ENCODE measurements around the gene IGFL4. TPM values are rescaled to one million over a fixed set of nuclear protein-coding genes. Genes with fewer than 3 reads are reported as not detected.

The IGFL4 gene
- total RNA-seq, 2 donors from 2014 or later: not detected

Other genes with a start within 250 kb of the IGFL4 start
- 10 to 100 TPM; 28.3 to 49.1 TPM for gene DMWD, start 248.2 kb downstream of the IGFL4 start, total RNA-seq
- gene RSPH6A, start 225.7 kb downstream of the IGFL4 start, total RNA-seq: under 1 TPM; 0.10 to 0.34 TPM
- gene SYMPK, start 177.9 kb downstream of the IGFL4 start, total RNA-seq: 10 to 100 TPM; 75.5 to 81.6 TPM
- not detected for gene FOXA3, start 176.7 kb downstream of the IGFL4 start, total RNA-seq
- gene IRF2BP1, start 154.9 kb downstream of the IGFL4 start, total RNA-seq: 10 to 100 TPM; 16.0 to 18.7 TPM
- 1 to 10 TPM; 7.1 to 7.5 TPM for gene MYPOP, start 138.4 kb downstream of the IGFL4 start, total RNA-seq
- gene NANOS2, start 126.2 kb downstream of the IGFL4 start, total RNA-seq: not detected
- not detected for gene NOVA2, start 67.1 kb downstream of the IGFL4 start, total RNA-seq
- gene CCDC61, start 45.5 kb downstream of the IGFL4 start, total RNA-seq: 10 to 100 TPM; 13.5 to 15.6 TPM
- gene PGLYRP1, start 17.9 kb downstream of the IGFL4 start, total RNA-seq: not detected
- not detected for gene IGFL3, start 83.7 kb upstream of the IGFL4 start, total RNA-seq
- under 1 TPM in 1 of 2 donors, not detected in 1; 0.72 TPM for gene IGFL2, start 107.2 kb upstream of the IGFL4 start, total RNA-seq
- not detected for gene IGFL1, start 188.7 kb upstream of the IGFL4 start, total RNA-seq